Measurements from ENCODE around the gene FGD5. TPM values are rescaled to one million over a fixed set of nuclear protein-coding genes. Genes with fewer than 3 reads are reported as not detected.

FGD5 gene
- total and polyA plus RNA-seq, 9 of the 15 experiments (the other 6 are each of a cell fraction or from before 2014, with no cell fraction given): 0.18 TPM; not detected in 8

GRCh38 chr3:14889205-14889604 lies 70.4 kb downstream of the FGD5 start (continued):
- TF ChIP-seq HBP1 (CRISPR knock-in tag; IDR thresholded peaks at IDR 0.05) (no peak), ZNF140 (CRISPR knock-in tag; IDR thresholded peaks at IDR 0.05) (no peak)

GRCh38 chr3:14889943-14890342 lies 71.2 kb downstream of the FGD5 start:
- ATAC-seq (no peak), DNase-seq (ENCODE audit: extremely low read depth in 1 of 4, low spot score in 3 of 4) (no peak), FAIRE-seq (no peak)
- CTCF ChIA-PET (ENCODE audit: low intra/inter-chr PET ratio): no interaction called here
- H3K9me3 ChIP-seq (replicated peaks; ENCODE audit: control insufficient read depth, insufficient read depth, low read depth, low read length): no peaks in the 10 kb centered on the region
- no peak overlapping the region for H3K9ac ChIP-seq (ENCODE audit: insufficient read depth in 1 of 2, low read depth in 2 of 2, low read length in 2 of 2)
- no peaks in the 10 kb centered on the region for H3K79me2 ChIP-seq (ENCODE audit: control insufficient read depth, insufficient read depth, low read length)
- no peak overlapping the region for H3K4me3 ChIP-seq
- POLR2A ChIA-PET: interaction anchor here (0.7 to 1.2 kb wide), 3 partner anchors 9 to 28 kb away, joined by 3 to 5 read pairs (median 4); no protein-coding TSS in a partner anchor
- 0 out of 2 replicates have a peak, but pooled peaks cover 5% of the 10 kb centered on the region for H4K20me1 ChIP-seq (replicated peaks; ENCODE audit: control insufficient read depth, insufficient read depth, low read length)
- no TSS peak for BruUV-seq (replicated peaks)
- TF ChIP-seq HNRNPH1 (optimal IDR thresholded peaks at IDR 0.05; ENCODE audit: low read depth, low read length) (no peak), ETV6 (IDR thresholded peaks at IDR 0.05; ENCODE audit: borderline replicate concordance in 1 of 2, low read depth in 2 of 2, low read length in 1 of 2) (no peak), ETV6 (CRISPR knock-in tag; IDR thresholded peaks at IDR 0.05; ENCODE audit: borderline replicate concordance) (no peak)
- H3K36me3 ChIP-seq (ENCODE audit: control insufficient read depth, insufficient read depth, low read length): no peaks in the 10 kb centered on the region
- H3K9me1 ChIP-seq (ENCODE audit: control insufficient read depth, insufficient read depth, low read length): no peaks in the 10 kb centered on the region
- intact Hi-C loops (cut with micrococcal nuclease): no loop called here
- no peak overlapping the region for H2AFZ ChIP-seq (ENCODE audit: low read depth, low read length)
- peaks cover 59 to 61% of the 10 kb centered on the region in 2 experiments for H3K27me3 ChIP-seq (ENCODE audit: control insufficient read depth in 2 of 2, insufficient read depth in 2 of 2, low read length in 2 of 2)
- 0% methylated on average over 8 of the region's 8 CpGs for whole genome bisulfite sequencing (ENCODE audit: insufficient coverage, low coverage, missing lambda C conversion rate)
- in situ Hi-C loops (cut with MboI): no loop called here
- no peaks in the 10 kb centered on the region; a peak in 1 of 5 replicates for H3K4me1 ChIP-seq (replicated peaks in 1 of 2; ENCODE audit: control insufficient read depth in 2 of 2, insufficient read depth in 2 of 2, low read length in 2 of 2)
- no peak overlapping the region for H3K27ac ChIP-seq (ENCODE audit: extremely low read depth, low read depth, low read length)
- no peak overlapping the region for H3K4me2 ChIP-seq (ENCODE audit: insufficient read depth, low read length)

All from K562 (cell line).